Endothelial cell of umbilical vein (primary cell): Measurements from ENCODE around the gene DPF3. TPM values are rescaled to one million over a fixed set of nuclear protein-coding genes. Genes with fewer than 3 reads are reported as not detected.

ENCODE experiments used
- BruUV-seq: library from RNA; stranded (reverse); fragments of 400-500 nt; replicated peaks from 2 replicates; lab custom pipeline; 2021; lab: Mats Ljungman, UMichigan
- CTCF ChIA-PET: fragments of 300-600, 350-600 bp; sonication (Branson Sonifier 250); formaldehyde crosslinking; loops from one replicate; lab custom pipeline; 2021; ENCODE audit warnings: antibody characterized with exemption, inconsistent platforms; lab: Charles Lee
- POLR2A ChIA-PET: fragments of 300-600, 350-600 bp; sonication (Branson Sonifier 250); formaldehyde crosslinking; loops from one replicate; lab custom pipeline; 2021; ENCODE audit warnings: antibody characterized with exemption, inconsistent platforms; lab: Charles Lee
- DNase-seq: peaks from one replicate; pipeline ENCODE4 v3.0.0-alpha.2; 2011; ENCODE audit warnings: low read depth, low spot score
- FAIRE-seq: peaks from 2 replicates; lab custom pipeline; 2011; peaks lifted over from hg19 to GRCh38; lab: Jason Lieb, UNC
- H2AFZ ChIP-seq: 2 replicates; pipeline ENCODE4 v1.6.0; 2012; ENCODE audit warnings: low read depth, low read length, control low read depth, inconsistent platforms
- H3K27ac ChIP-seq: 2 replicates; pipeline ENCODE4 v1.5.1; 2011; ENCODE audit warnings: low read depth, mild to moderate bottlenecking, control low read depth, low read length, moderate library complexity; ENCODE audit not compliant: insufficient read depth
- H3K27me3 ChIP-seq, 2 experiments: 2 replicates each; pipeline versions ENCODE4 v1.6.0 to v1.6.1; 2011; ENCODE audit warnings: low read length in 2 of 2, mixed read lengths in 1 of 2; ENCODE audit not compliant: control insufficient read depth in 2 of 2, insufficient read depth in 2 of 2
- H3K36me3 ChIP-seq, 2 experiments: 2 replicates in 1 of 2; 3 replicates in 1 of 2; pipeline ENCODE4 v1.5.1; 2011; ENCODE audit warnings: low read length in 2 of 2, mild to moderate bottlenecking in 1 of 2, moderate library complexity in 1 of 2; ENCODE audit not compliant: control insufficient read depth in 2 of 2, insufficient read depth in 2 of 2; ENCODE audit errors: extremely low read depth in 1 of 2
- H3K4me1 ChIP-seq: 3 replicates; pipeline ENCODE4 v1.5.1; 2011; ENCODE audit warnings: mild to moderate bottlenecking, low read length; ENCODE audit not compliant: control insufficient read depth, insufficient read depth; ENCODE audit errors: extremely low read depth
- H3K4me2 ChIP-seq: 2 replicates; pipeline ENCODE4 v1.6.1; 2011; ENCODE audit warnings: low read length, control low read depth, mixed read lengths; ENCODE audit not compliant: insufficient read depth
- H3K4me3 ChIP-seq, 3 experiments: fragments of 200-600 bp in 1 of 3; sonication (generic), shearing (Covaris generic) in 1 of 3; replicated peaks in 1 of 3; 2 replicates each; pipeline ENCODE4 v1.5.1; 2011 to 2016; ENCODE audit warnings: control low read depth in 3 of 3, low read length in 3 of 3, mild to moderate bottlenecking in 2 of 3, inconsistent platforms in 1 of 3, low read depth in 1 of 3, moderate library complexity in 1 of 3; ENCODE audit not compliant: insufficient read depth in 1 of 3
- H3K79me2 ChIP-seq: 2 replicates; pipeline ENCODE4 v1.6.0; 2012; ENCODE audit warnings: low read length, inconsistent platforms; ENCODE audit not compliant: control insufficient read depth, insufficient read depth
- H3K9ac ChIP-seq: replicated peaks from 2 replicates; pipeline ENCODE3; 2011; ENCODE audit warnings: low read length, control low read depth; ENCODE audit not compliant: insufficient read depth; ENCODE audit errors: extremely low read depth
- H3K9me1 ChIP-seq: replicated peaks from 3 replicates; pipeline ENCODE4 v1.6.0; 2011; ENCODE audit warnings: mild to moderate bottlenecking, low read length; ENCODE audit not compliant: control insufficient read depth, insufficient read depth; ENCODE audit errors: extremely low read depth
- H3K9me3 ChIP-seq: replicated peaks from 2 replicates; pipeline ENCODE4 v1.5.1; 2012; ENCODE audit warnings: low read length, inconsistent platforms; ENCODE audit not compliant: control insufficient read depth, insufficient read depth
- H4K20me1 ChIP-seq: replicated peaks from 2 replicates; pipeline ENCODE3; 2011; ENCODE audit warnings: mild to moderate bottlenecking, low read length; ENCODE audit not compliant: control insufficient read depth, insufficient read depth; ENCODE audit errors: extremely low read depth
- EZH2 ChIP-seq: IDR thresholded peaks from 2 replicates; pipeline ENCODE4 v1.6.1; 2012; ENCODE audit warnings: borderline replicate concordance, low read depth, mild to moderate bottlenecking, moderate library complexity, low read length, inconsistent platforms; ENCODE audit not compliant: severe bottlenecking
- FOS ChIP-seq: IDR thresholded peaks from 2 replicates; pipeline ENCODE4 v1.6.1; 2011; ENCODE audit warnings: mild to moderate bottlenecking, low read length, moderate library complexity, borderline replicate concordance; ENCODE audit not compliant: insufficient read depth
- GATA2 ChIP-seq: IDR thresholded peaks from 2 replicates; pipeline ENCODE4 v1.7.0; 2011; ENCODE audit warnings: low read depth, mild to moderate bottlenecking, moderate library complexity, mixed read lengths, low read length; ENCODE audit not compliant: insufficient read length, insufficient read depth
- JUN ChIP-seq: IDR thresholded peaks from 2 replicates; pipeline ENCODE4 v1.6.1; 2011; ENCODE audit warnings: borderline replicate concordance, low read depth; ENCODE audit not compliant: insufficient read length, insufficient read depth
- MAX ChIP-seq: IDR thresholded peaks from 2 replicates; pipeline ENCODE4 v1.6.1; 2011; ENCODE audit not compliant: insufficient read depth, insufficient read length
- MYC ChIP-seq: IDR thresholded peaks from one replicate; pipeline ENCODE4 v1.6.1; 2011; ENCODE audit warnings: mild to moderate bottlenecking, low read depth, low read length
- POLR2A ChIP-seq: IDR thresholded peaks from 2 replicates; pipeline ENCODE4 v1.6.1; 2012; ENCODE audit warnings: low read depth, mild to moderate bottlenecking, control low read depth, low read length
- POLR2AphosphoS5 ChIP-seq: IDR thresholded peaks from 2 replicates; pipeline ENCODE4 v1.6.1; 2012; ENCODE audit warnings: low read depth, mild to moderate bottlenecking, control low read depth, low read length, moderate library complexity; ENCODE audit not compliant: insufficient read depth
- dilution Hi-C: fragments of 300-500 bp; cut with MboI; formaldehyde crosslinking; loops from one replicate; pipeline ENCODE4 v1.15.0; 2019; ENCODE audit warnings: low sequenced_read_pairs; ENCODE audit not compliant: extremely low pct_ligation_motif_present
- intact Hi-C: fragments of 100-400 bp; cut with micrococcal nuclease; formaldehyde crosslinking; loops from one replicate; pipeline ENCODE4 v1.10.0; 2022
- polyA plus RNA-seq, 4 experiments: library from polyadenylated mRNA; depleted of rRNA in 3 of 4; stranded (reverse) in 3 of 4; unstranded in 1 of 4; fragments of >200 nt; gene quantifications; 2 replicates each; pipeline versions ENCODE4 v1.2.1 to v1.2.3, GENCODE V29; 2011 to 2012; ENCODE audit warnings: missing spikeins in 1 of 4
- total RNA-seq: library from RNA; stranded (reverse); gene quantifications from 2 replicates; pipeline ENCODE4 v1.2.3, GENCODE V29; 2021
- TF ChIP-seq, protein P1 (sequence below), 2 donors: IDR thresholded peaks; 1 replicate in 1 of 2; 2 replicates in 1 of 2; pipeline ENCODE4 v1.5.1; 2011; ENCODE audit warnings: low read length in 2 of 2, mild to moderate bottlenecking in 2 of 2, moderate library complexity in 2 of 2, control low read depth in 1 of 2, inconsistent platforms in 1 of 2, low read depth in 1 of 2; ENCODE audit not compliant: insufficient read depth in 1 of 2; ENCODE audit errors: extremely low read depth in 1 of 2

Gene DPF3
- total and polyA plus RNA-seq, 2 donors (not counting 3 experiments of a cell fraction or from before 2014, with no cell fraction given), result 2.4 to 3.5 TPM

GRCh38 chr14:72730468-72730867 lies 163.4 kb downstream of the DPF3 start:
- Histone ChIP-seq H3K4me3 (no peak overlapping the region), H3K4me1 (no peaks in the 10 kb centered on the region), H3K9me3 (no peaks in the 10 kb centered on the region), H3K27me3 (no peaks in the 10 kb centered on the region), H3K36me3 (no peaks in the 10 kb centered on the region), H4K20me1 (no peaks in the 10 kb centered on the region), H3K79me2 (no peaks in the 10 kb centered on the region), H3K9ac (no peak overlapping the region), H2AFZ (no peak overlapping the region), H3K4me2 (no peak overlapping the region), H3K27ac (no peak overlapping the region), H3K9me1 (no peaks in the 10 kb centered on the region)
- POLR2A ChIA-PET, result no interaction called here
- DNase-seq, result no peak
- no TSS peak for BruUV-seq
- TF ChIP-seq JUN (no peak), MYC (no peak), POLR2A (no peak), POLR2AphosphoS5 (no peak), GATA2 (no peak)
- TF ChIP-seq, protein P1, sequence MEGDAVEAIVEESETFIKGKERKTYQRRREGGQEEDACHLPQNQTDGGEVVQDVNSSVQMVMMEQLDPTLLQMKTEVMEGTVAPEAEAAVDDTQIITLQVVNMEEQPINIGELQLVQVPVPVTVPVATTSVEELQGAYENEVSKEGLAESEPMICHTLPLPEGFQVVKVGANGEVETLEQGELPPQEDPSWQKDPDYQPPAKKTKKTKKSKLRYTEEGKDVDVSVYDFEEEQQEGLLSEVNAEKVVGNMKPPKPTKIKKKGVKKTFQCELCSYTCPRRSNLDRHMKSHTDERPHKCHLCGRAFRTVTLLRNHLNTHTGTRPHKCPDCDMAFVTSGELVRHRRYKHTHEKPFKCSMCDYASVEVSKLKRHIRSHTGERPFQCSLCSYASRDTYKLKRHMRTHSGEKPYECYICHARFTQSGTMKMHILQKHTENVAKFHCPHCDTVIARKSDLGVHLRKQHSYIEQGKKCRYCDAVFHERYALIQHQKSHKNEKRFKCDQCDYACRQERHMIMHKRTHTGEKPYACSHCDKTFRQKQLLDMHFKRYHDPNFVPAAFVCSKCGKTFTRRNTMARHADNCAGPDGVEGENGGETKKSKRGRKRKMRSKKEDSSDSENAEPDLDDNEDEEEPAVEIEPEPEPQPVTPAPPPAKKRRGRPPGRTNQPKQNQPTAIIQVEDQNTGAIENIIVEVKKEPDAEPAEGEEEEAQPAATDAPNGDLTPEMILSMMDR (IDR thresholded peaks at IDR 0.05; ENCODE audit: extremely low read depth in 1 of 2, insufficient read depth in 1 of 2, low read depth in 1 of 2, low read length in 2 of 2), result no peak
- no peak for FAIRE-seq
- intact Hi-C loops (loop anchor here (10.0 kb wide), 1 partner anchor 216 kb away; no protein-coding TSS in a partner anchor), dilution Hi-C loops (no loop called here)
- CTCF ChIA-PET, result interaction anchor here (0.6 kb wide), 1 partner anchor 175 kb away, joined by 3 read pairs; no protein-coding TSS in a partner anchor

DNA sequence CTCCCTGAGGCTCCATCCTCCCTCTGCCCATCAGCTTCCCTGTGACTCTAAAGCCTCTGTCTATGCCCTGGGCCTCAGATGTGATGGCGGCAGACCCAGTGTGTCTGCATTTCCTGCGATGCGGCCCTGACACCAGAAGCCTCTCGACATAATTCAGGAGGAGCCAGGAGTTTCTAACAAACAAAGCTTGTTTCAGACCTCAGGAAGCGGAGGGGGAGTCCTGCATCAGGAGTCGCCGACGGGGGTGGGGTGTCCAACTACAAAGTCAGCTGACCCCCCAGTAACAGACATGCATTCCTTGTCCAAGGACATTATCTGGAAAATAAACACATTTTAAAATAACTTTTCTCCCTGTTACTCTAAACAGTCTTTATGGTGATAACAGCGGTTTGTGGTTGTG lies 167.5 kb downstream of the DPF3 start:
- no peak overlapping the region for H3K9ac ChIP-seq
- BruUV-seq, result no TSS peak
- H3K9me1 ChIP-seq, result no peaks in the 10 kb centered on the region
- DNase-seq (no peak), FAIRE-seq (no peak)
- peaks cover 3% of the 10 kb centered on the region for H3K4me1 ChIP-seq
- TF ChIP-seq FOS, result no peak
- no peak for TF ChIP-seq GATA2
- TF ChIP-seq MAX, result no peak
- TF ChIP-seq POLR2A, result no peak
- no peak for TF ChIP-seq MYC
- TF ChIP-seq POLR2AphosphoS5, result no peak
- TF ChIP-seq EZH2, result no peak
- TF ChIP-seq, protein P1 (IDR thresholded peaks at IDR 0.05; ENCODE audit: extremely low read depth in 1 of 2, insufficient read depth in 1 of 2, low read depth in 1 of 2, low read length in 2 of 2), result no peak
- no peak for TF ChIP-seq JUN
- no peaks in the 10 kb centered on the region for H4K20me1 ChIP-seq
- H3K4me3 ChIP-seq, result no peak overlapping the region
- dilution Hi-C loops, result no loop called here
- no peaks in the 10 kb centered on the region for H3K79me2 ChIP-seq
- no peaks in the 10 kb centered on the region for H3K36me3 ChIP-seq
- ChIA-PET POLR2A (no interaction called here), CTCF (no interaction called here)
- H3K27ac ChIP-seq, result no peak overlapping the region
- H3K9me3 ChIP-seq, result no peaks in the 10 kb centered on the region
- H3K4me2 ChIP-seq, result no peak overlapping the region
- no peak overlapping the region for H2AFZ ChIP-seq
- H3K27me3 ChIP-seq, result no peaks in the 10 kb centered on the region
- intact Hi-C loops, result no loop called here
